Stimulated activated CD8-positive, alpha-beta memory T cell treated with anti-CD3 and anti-CD28 coated beads, Interleukin-7, amount 100 ng/mL, for 4 hours (primary cell): ENCODE data around the gene MEF2C.
"Not testable (repeated sequence)": the region's sequence is repeated elsewhere in the genome, so short reads cannot be mapped to it uniquely, and the experiment has no call there.

ENCODE experiments used
- DNase-seq, 2 donors: peaks; one replicate each; pipeline ENCODE4 v3.0.0-alpha.2; 2020; ENCODE audit warnings: low read depth in 2 of 2

Gene MEF2C

GRCh38 chr5:88803309-88803708 lies 79.7 kb downstream of the MEF2C start:
- DNase-seq, result no peak

DNA sequence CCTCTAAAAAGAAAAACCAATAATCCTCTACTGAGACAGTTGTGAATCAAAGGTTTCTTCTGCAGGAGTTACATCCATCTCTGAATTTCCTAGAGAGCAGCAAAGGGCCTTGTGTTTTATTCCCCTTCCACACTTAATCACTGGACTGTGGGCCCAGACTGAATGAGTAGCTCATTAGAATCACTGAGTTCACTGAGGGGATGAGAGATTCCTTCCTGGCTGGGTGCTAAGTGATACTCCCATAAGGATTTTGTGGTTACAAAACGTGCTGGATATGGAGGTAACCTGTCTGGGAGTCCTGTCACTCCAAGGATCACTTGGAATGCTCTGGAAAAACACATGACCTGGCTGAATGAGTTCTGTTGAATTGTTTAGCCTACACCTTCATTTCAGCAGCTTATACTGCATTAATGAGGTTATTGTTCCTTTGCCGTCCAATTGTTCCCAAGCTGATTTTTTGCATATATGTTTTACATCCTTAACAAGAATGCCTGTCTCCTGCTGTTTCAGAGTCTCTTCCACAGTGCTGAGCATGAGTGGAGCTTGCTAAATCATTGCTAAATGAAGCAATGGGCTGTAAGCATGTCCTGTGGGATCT lies 82.9 kb downstream of the MEF2C start:
- no peak for DNase-seq

DNA sequence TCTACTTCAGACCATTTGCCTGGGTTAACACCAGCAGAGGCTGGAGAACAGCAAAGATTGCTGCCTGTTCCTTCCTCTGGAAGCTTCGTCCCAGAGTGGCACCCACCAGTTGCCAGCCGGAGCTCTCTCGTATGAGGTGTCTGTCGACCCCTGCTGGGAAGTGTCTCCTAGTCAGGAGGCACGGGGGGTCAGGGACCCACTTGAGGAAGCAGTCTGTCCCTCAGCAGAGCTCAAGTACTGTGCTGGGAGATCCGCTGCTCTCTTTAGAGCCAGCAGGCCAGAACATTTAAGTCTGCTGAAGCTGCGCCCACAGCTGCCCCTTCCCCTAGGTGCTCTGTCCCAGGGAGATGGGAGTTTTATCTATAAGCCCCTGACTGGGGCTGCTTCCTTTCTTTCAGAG lies 84.1 kb downstream of the MEF2C start:
- not testable (repeated sequence) for DNase-seq

GRCh38 chr5:88793797-88794196 lies 89.2 kb downstream of the MEF2C start:
- not testable (repeated sequence) for DNase-seq

DNA sequence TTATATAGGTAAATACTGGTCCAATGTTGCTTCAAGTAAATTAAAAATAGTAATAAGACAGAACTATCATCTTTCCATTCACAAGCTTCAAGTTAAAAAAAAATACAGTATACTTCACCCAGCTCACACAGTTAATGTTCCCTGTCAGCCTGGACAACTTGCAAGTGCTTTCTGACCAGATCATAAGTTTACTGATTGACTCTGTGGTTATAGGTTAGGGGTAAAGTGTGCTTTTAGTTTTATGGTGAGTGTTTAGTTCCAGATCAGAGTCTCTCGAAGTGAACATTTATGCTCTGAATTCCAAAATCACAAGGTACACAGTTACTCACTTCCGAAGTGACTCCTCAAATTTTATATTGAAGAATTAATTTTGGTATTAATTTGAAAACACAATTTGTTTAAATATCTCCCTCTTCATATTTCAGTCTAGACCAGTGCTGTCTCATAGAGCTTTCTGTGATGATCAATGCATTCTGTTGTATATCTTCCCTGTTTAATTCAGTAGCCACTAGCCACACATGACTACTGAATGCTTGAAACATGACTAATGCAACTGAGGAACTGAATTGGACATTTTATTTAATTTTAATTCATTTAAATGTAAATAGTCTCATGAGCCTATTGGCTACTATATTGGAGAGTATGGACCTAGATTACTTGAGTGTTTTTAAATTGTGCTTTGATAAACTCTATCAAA lies 90.7 kb downstream of the MEF2C start:
- DNase-seq, result no peak

GRCh38 chr5:88787856-88788255 lies 95.1 kb downstream of the MEF2C start:
- no peak for DNase-seq

GRCh38 chr5:88786789-88787188 lies 96.2 kb downstream of the MEF2C start:
- DNase-seq, result no peak

- DNase-seq, result no peak
Observed at GRCh38 chr5:88785746-88786565, 97.0 kb downstream of the MEF2C start.

- no peak for DNase-seq
Observed at GRCh38 chr5:88782571-88782970, 100.4 kb downstream of the MEF2C start.

GRCh38 chr5:88780736-88781135 lies 102.2 kb downstream of the MEF2C start:
- DNase-seq, result no peak

DNA sequence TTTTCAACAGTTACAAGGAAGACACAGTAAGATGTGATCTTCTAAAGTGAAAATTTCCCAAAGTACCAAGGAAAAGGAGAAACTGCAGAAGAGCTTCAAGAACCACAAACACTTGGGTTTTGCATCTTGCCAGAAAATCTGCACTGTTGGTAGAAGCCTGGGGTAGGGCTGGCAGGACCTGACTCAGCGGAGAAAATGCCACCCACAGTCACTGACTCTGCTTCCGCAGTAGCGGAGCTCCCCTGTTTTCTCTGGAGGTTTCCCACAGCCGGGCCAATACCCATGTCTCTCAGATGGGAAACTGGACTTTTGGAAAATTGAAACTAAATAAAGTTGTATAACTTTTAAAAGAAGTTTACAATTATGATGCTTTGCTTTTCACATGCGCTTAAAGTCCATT lies 104.2 kb downstream of the MEF2C start:
- DNase-seq, result no peak

- no peak for DNase-seq
Observed at GRCh38 chr5:88776692-88777091, 106.3 kb downstream of the MEF2C start.

DNA sequence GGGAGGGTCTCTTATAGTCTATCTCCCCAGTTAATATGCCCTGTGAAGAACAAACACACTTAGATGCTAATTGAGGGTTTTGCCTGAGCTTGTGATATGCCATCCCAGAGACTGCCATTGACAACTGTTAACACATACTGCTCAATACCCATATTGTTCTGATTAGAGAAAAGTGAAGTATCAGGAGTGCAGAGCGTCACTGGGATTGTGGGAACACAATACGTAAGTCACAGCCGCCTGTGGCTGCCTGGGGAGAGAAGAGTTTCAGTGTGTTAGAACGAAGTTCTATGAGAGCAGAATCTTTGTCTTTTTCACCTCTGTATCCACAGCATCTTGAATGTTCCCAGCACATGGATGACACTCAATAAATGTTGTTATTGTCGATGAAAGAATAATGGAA lies 110.2 kb downstream of the MEF2C start:
- DNase-seq, result no peak

DNA sequence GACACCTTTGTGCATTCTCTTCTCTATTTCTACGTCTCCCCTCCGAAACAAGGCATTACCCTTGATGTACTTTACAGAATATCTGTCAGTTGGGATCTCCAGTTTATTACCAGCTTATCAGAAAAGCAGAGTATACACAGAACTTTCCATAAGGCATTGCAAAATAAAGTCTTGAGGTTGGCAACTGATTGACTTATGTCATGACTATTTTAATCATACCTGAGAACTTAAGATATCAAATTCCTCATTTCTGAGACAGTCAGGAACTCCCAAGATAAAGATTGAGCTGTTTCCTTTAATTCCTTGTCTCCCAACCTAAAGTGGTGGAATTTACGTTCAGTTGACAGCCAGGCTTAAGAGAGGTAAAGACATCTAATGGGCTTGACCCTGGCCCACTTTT lies 110.9 kb downstream of the MEF2C start:
- no peak for DNase-seq

DNA sequence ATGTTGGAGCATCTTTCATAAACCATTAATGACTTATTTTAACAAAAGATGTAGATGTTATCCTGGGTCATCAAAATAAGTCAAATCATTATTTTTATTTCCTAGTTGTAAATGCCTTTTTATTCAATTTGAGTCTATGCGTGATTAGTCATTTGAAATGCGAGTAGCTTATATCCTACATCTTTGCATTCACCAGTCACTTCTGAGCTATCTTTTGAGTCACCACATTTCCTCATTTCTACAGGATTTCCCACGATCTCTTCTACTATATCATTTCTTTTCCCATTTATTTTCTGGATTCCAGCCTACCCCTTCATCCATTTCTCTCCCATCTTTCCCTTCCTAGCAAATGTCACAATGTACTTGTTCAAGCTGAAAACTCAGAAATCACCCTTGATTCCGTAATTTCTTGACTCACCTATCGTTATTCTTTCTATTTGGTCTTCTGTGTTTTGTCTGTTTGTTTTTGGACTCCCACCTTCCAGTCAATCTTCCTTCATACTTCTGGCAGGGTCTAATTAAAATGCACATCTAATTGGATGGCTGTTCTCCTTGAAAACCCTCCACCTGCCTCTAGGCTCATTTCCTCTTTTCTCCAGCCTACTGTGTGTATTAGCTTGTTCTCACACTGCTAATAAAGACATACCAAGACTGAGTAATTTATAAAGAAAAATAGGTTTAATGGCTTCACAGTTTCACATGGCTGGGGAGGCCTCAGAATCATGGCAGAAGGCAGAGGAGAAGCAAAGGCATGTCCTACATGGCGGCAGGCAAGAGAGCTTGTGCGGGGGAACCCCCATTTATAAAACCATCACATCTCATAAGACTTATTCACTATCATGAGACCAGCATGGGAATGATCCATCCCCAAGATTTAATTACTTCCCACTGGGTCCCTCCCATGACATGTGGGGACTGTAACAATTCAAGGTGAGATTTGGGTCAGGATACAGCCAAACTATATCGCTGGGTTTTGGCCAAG lies 112.4 kb downstream of the MEF2C start:
- DNase-seq, result no peak

GRCh38 chr5:88769165-88769564 lies 113.8 kb downstream of the MEF2C start:
- no peak for DNase-seq

- no peak for DNase-seq
Observed at GRCh38 chr5:88768411-88768810, 114.6 kb downstream of the MEF2C start.

DNA sequence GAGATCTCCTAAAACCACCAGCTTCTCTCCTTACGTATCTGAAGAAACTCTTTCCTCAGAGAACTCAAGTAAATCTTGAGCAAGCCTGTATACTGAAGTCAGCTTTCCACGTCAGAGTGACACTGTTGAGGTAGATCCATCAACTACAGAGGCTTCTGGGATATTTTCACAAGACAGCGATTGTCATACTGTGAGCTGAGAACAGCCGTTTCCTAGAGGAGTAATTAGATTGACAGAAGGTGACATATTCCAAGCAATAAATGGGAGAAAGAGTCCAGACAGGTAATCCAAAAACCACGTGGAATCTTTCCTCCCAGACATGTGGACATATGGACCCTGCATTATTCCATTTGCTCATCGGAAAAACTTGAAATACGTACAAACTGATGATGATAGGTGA lies 117.2 kb downstream of the MEF2C start:
- DNase-seq, result no peak

DNA sequence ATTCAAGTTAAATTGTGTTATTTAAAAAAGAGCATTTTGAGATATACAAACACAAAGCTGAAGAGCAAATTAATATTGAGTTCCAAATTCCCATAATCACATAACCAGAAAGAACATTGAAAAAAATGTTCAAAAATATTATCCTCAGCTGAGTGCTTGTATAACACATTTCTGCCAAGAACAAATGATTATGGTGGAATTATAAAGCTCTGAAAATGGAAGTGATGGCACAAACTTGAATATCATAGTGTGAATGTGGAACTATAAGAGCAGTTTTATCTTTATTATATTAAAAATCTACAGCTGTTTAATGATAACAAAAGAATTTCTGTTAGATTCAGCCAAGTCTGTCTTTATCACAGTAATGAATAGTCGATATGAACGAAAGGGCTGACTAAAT lies 117.8 kb downstream of the MEF2C start:
- no peak for DNase-seq

DNA sequence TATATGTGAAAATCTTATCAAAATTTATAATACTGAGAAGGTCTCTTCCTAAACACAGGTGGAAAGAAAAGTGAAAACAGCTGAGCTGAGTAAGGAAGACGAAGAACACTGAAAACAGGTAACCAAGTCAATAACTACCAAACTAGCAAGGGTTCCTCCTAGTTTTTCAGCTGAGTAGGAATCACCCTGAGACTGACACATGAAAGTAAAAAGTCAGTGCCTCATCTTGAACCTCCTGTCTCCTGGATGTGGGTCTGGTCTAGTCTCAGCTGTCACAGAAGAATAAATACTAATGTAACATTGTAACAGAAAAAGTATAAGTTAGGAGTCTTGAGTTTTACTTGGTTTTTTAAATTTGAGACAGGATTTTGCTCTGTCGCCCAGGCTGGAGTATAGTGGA lies 121.0 kb downstream of the MEF2C start:
- DNase-seq, result no peak

DNA sequence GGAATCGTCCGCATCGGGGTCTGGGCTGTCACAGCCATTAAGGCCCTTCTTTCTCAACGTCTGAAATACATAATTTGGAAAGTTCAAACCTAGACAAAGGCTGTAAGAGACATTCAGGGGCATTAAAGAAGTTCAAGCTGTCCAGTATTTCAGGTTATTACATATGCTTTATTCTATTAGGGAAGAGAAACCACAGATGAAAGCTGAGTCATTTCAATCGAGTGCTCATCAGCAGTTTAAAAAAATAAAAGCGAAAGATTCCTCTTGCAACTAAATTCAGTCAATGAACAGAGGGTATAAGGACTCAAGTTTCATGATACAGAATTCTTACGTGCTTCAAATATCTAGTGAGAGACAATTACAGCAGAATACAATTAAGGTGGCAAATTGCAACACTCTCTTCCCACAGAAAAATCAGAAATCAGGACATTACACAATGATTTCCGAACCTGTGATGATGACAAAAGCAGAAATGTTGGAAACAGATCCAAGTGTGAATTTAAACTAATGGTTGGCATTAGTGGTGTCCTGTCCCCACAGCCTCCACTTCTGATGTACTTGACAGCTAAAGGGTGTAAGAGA lies 121.6 kb downstream of the MEF2C start:
- no peak for DNase-seq
